ENCODE results near the gene KRTAP5-9.
"Not testable (repeated sequence)": the region's sequence is repeated elsewhere in the genome, so short reads cannot be mapped to it uniquely, and the experiment has no call there.

Gene KRTAP5-9

DNA sequence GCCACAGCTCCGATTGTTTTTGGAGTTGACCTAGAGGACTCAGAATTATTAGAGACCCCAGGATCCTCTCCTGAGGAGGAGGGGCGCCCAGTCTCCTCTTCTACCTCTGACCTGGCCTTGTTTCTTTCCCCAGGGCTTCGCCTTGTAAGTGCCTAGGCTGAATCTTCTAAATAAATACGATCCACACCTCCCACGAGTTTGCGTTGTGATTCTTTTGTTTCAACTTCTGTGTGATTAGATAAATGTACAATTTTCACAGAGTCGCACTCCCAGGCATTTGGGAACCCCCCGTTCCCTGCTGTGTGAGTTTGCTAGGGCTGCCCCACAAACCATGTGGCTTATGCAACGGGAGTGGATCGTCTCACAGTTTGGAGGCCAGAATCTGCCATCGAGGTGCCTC lies 9.2 kb upstream of the KRTAP5-9 start:
- no peak overlapping the region for H2BK15ac ChIP-seq (ENCODE audit: low read depth, poor library complexity, severe bottlenecking)
- peaks cover 1% of the 10 kb centered on the region for H3K4me1 ChIP-seq (ENCODE audit: control insufficient read depth, insufficient read depth, low read depth, low read length)
- H2AK5ac ChIP-seq (ENCODE audit: low read length, severe bottlenecking) = no peak overlapping the region
- no peaks in the 10 kb centered on the region for H3K9me3 ChIP-seq (ENCODE audit: control insufficient read depth, low read length)
- H2BK120ac ChIP-seq (ENCODE audit: low read depth, low read length) = no peak overlapping the region
- no peak overlapping the region for H3K14ac ChIP-seq (ENCODE audit: low read length in 2 of 2)
- no peak overlapping the region for H2BK12ac ChIP-seq (ENCODE audit: low read length in 2 of 2)
- H3K79me1 ChIP-seq (replicated peaks; ENCODE audit: low read length, poor library complexity, severe bottlenecking) = no peaks in the 10 kb centered on the region
- no peak overlapping the region for H3K18ac ChIP-seq (ENCODE audit: low read depth in 1 of 2, low read length in 2 of 2)
- no peak overlapping the region for H3K4me2 ChIP-seq (ENCODE audit: low read length, poor library complexity, severe bottlenecking)
- no peak overlapping the region for H3K4ac ChIP-seq (ENCODE audit: low read depth in 1 of 2, low read length in 2 of 2)
- H3K36me3 ChIP-seq (ENCODE audit: control insufficient read depth in 1 of 2, insufficient read depth in 2 of 2, low read depth in 1 of 2, low read length in 2 of 2) = no peaks in the 10 kb centered on the region
- no peak overlapping the region for H2AFZ ChIP-seq (ENCODE audit: low read depth, low read length)
- H4K91ac ChIP-seq (ENCODE audit: low read length) = no peak overlapping the region
- H3K27me3 ChIP-seq (ENCODE audit: control insufficient read depth in 1 of 2, insufficient read depth in 1 of 2, low read length in 2 of 2) = peaks cover 10 to 13% of the 10 kb centered on the region in 2 experiments
- H2BK5ac ChIP-seq (ENCODE audit: low read depth, low read length, poor library complexity, severe bottlenecking) = no peak overlapping the region
- DNase-seq = no peak
- no peak overlapping the region for H4K8ac ChIP-seq (ENCODE audit: low read length)
- H3K4me3 ChIP-seq (ENCODE audit: insufficient read depth in 1 of 2, low read depth in 1 of 2, low read length in 2 of 2) = no peak overlapping the region
- no peak overlapping the region for H3K23ac ChIP-seq (ENCODE audit: low read length in 2 of 2)
- H3K27ac ChIP-seq (ENCODE audit: low read length, poor library complexity, severe bottlenecking) = no peak overlapping the region
- H3K9ac ChIP-seq (ENCODE audit: low read length) = no peak overlapping the region
- WGBS = 88% methylated on average over 11 of the region's 11 CpGs

DNA sequence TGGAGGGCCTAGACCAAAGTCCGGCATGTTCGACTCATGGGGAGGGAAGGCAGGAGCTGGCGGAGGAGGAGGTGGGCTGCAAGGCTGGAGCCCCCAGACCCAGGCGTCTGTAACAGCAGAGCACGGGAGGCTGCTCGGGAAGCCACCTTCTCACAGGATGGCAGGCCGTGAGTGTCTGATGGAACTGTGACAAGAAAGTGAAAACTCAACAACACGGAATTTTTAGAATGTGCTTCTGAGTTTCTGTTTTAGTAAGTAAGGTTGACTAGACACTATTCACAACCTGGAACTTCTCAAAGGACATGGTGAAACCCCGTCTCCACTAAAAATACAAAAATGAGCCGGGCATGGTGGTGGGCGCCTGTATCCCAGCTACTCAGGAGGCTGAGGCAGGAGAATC lies 8.2 kb upstream of the KRTAP5-9 start:
- H3K4me1 ChIP-seq (ENCODE audit: control insufficient read depth, insufficient read depth, low read depth, low read length); H3K18ac ChIP-seq (ENCODE audit: low read depth in 1 of 2, low read length in 2 of 2); H3K4ac ChIP-seq (ENCODE audit: low read depth in 1 of 2, low read length in 2 of 2); H2BK12ac ChIP-seq (ENCODE audit: low read length in 2 of 2); H3K27ac ChIP-seq (ENCODE audit: low read length, poor library complexity, severe bottlenecking); H3K4me2 ChIP-seq (ENCODE audit: low read length, poor library complexity, severe bottlenecking); H2AFZ ChIP-seq (ENCODE audit: low read depth, low read length); H3K14ac ChIP-seq (ENCODE audit: low read length in 2 of 2); H2BK15ac ChIP-seq (ENCODE audit: low read depth, poor library complexity, severe bottlenecking); H3K79me1 ChIP-seq (replicated peaks; ENCODE audit: low read length, poor library complexity, severe bottlenecking); H3K4me3 ChIP-seq (ENCODE audit: insufficient read depth in 1 of 2, low read depth in 1 of 2, low read length in 2 of 2); H4K8ac ChIP-seq (ENCODE audit: low read length); H2AK5ac ChIP-seq (ENCODE audit: low read length, severe bottlenecking); H4K91ac ChIP-seq (ENCODE audit: low read length); H3K23ac ChIP-seq (ENCODE audit: low read length in 2 of 2); H3K9ac ChIP-seq (ENCODE audit: low read length); H3K36me3 ChIP-seq (ENCODE audit: control insufficient read depth in 1 of 2, insufficient read depth in 2 of 2, low read depth in 1 of 2, low read length in 2 of 2); H2BK5ac ChIP-seq (ENCODE audit: low read depth, low read length, poor library complexity, severe bottlenecking); H2BK120ac ChIP-seq (ENCODE audit: low read depth, low read length); H3K9me3 ChIP-seq (ENCODE audit: control insufficient read depth, low read length); DNase-seq: not testable (repeated sequence)
- 94% methylated on average over 10 of the region's 11 CpGs for WGBS
- H3K27me3 ChIP-seq (ENCODE audit: control insufficient read depth in 1 of 2, insufficient read depth in 1 of 2, low read length in 2 of 2) = peaks cover 12 to 13% of the 10 kb centered on the region in 2 experiments

GRCh38 chr11:71540521-71541304 lies 7.5 kb upstream of the KRTAP5-9 start:
- H2BK120ac ChIP-seq (ENCODE audit: low read depth, low read length); H3K4me3 ChIP-seq (ENCODE audit: insufficient read depth in 1 of 2, low read depth in 1 of 2, low read length in 2 of 2); H3K23ac ChIP-seq (ENCODE audit: low read length in 2 of 2); DNase-seq; H3K18ac ChIP-seq (ENCODE audit: low read depth in 1 of 2, low read length in 2 of 2); H3K9me3 ChIP-seq (ENCODE audit: control insufficient read depth, low read length); H3K4ac ChIP-seq (ENCODE audit: low read depth in 1 of 2, low read length in 2 of 2); H3K14ac ChIP-seq (ENCODE audit: low read length in 2 of 2); H3K36me3 ChIP-seq (ENCODE audit: control insufficient read depth in 1 of 2, insufficient read depth in 2 of 2, low read depth in 1 of 2, low read length in 2 of 2); H2BK15ac ChIP-seq (ENCODE audit: low read depth, poor library complexity, severe bottlenecking); H2AK5ac ChIP-seq (ENCODE audit: low read length, severe bottlenecking); H3K9ac ChIP-seq (ENCODE audit: low read length); H2BK5ac ChIP-seq (ENCODE audit: low read depth, low read length, poor library complexity, severe bottlenecking); H3K27ac ChIP-seq (ENCODE audit: low read length, poor library complexity, severe bottlenecking); H2AFZ ChIP-seq (ENCODE audit: low read depth, low read length); H3K79me1 ChIP-seq (replicated peaks; ENCODE audit: low read length, poor library complexity, severe bottlenecking); H4K8ac ChIP-seq (ENCODE audit: low read length); H4K91ac ChIP-seq (ENCODE audit: low read length); H3K4me1 ChIP-seq (ENCODE audit: control insufficient read depth, insufficient read depth, low read depth, low read length); H2BK12ac ChIP-seq (ENCODE audit: low read length in 2 of 2); H3K4me2 ChIP-seq (ENCODE audit: low read length, poor library complexity, severe bottlenecking): not testable (repeated sequence)
- H3K27me3 ChIP-seq (ENCODE audit: control insufficient read depth in 1 of 2, insufficient read depth in 1 of 2, low read length in 2 of 2) = peaks cover 13 to 18% of the 10 kb centered on the region in 2 experiments
- 81% methylated on average over 9 of the region's 9 CpGs for WGBS

- Histone ChIP-seq H2BK5ac (ENCODE audit: low read depth, low read length, poor library complexity, severe bottlenecking) (no peak overlapping the region), H3K27ac (ENCODE audit: low read length, poor library complexity, severe bottlenecking) (no peak overlapping the region), H3K4me1 (ENCODE audit: control insufficient read depth, insufficient read depth, low read depth, low read length) (no peaks in the 10 kb centered on the region), H2BK120ac (ENCODE audit: low read depth, low read length) (no peak overlapping the region), H2BK12ac (ENCODE audit: low read length in 2 of 2) (no peak overlapping the region), H3K36me3 (ENCODE audit: control insufficient read depth in 1 of 2, insufficient read depth in 2 of 2, low read depth in 1 of 2, low read length in 2 of 2) (no peaks in the 10 kb centered on the region), H3K18ac (ENCODE audit: low read depth in 1 of 2, low read length in 2 of 2) (no peak overlapping the region), H3K9ac (ENCODE audit: low read length) (no peak overlapping the region), H3K4me2 (ENCODE audit: low read length, poor library complexity, severe bottlenecking) (no peak overlapping the region), H3K23ac (ENCODE audit: low read length in 2 of 2) (no peak overlapping the region), H3K14ac (ENCODE audit: low read length in 2 of 2) (no peak overlapping the region), H2AFZ (ENCODE audit: low read depth, low read length) (no peak overlapping the region), H3K9me3 (ENCODE audit: control insufficient read depth, low read length) (peaks cover 10% of the 10 kb centered on the region), H3K79me1 (replicated peaks; ENCODE audit: low read length, poor library complexity, severe bottlenecking) (no peaks in the 10 kb centered on the region), H3K4me3 (ENCODE audit: insufficient read depth in 1 of 2, low read depth in 1 of 2, low read length in 2 of 2) (no peak overlapping the region), H3K27me3 (ENCODE audit: control insufficient read depth in 1 of 2, insufficient read depth in 1 of 2, low read length in 2 of 2) (peaks cover 13 to 18% of the 10 kb centered on the region in 2 experiments), H4K91ac (ENCODE audit: low read length) (no peak overlapping the region), H2AK5ac (ENCODE audit: low read length, severe bottlenecking) (no peak overlapping the region), H4K8ac (ENCODE audit: low read length) (no peak overlapping the region), H2BK15ac (ENCODE audit: low read depth, poor library complexity, severe bottlenecking) (no peak overlapping the region), H3K4ac (ENCODE audit: low read depth in 1 of 2, low read length in 2 of 2) (no peak overlapping the region)
- no peak for DNase-seq
- 85% methylated on average over 7 of the region's 7 CpGs for WGBS
These were observed 5.8 kb upstream of the KRTAP5-9 start for GRCh38 chr11:71542382-71542781.
